ENCODE results near the gene SEMA5B. TPM values are rescaled to one million over a fixed set of nuclear protein-coding genes. Genes with fewer than 3 reads are reported as not detected.

Gene SEMA5B
- total RNA-seq (2021) = not detected in 2 replicates
- percentile 2 among the genes with signal in this experiment for Bru-seq, nascent RNA
- BruChase-seq, experiment 1, labeled RNA remaining after a 2-hour chase = percentile 2 among the genes with signal in this experiment
- percentile 1 among the genes with signal in this experiment for BruChase-seq, experiment 2, labeled RNA remaining after a 6-hour chase
- long read RNA-seq = 0 reads

DNA sequence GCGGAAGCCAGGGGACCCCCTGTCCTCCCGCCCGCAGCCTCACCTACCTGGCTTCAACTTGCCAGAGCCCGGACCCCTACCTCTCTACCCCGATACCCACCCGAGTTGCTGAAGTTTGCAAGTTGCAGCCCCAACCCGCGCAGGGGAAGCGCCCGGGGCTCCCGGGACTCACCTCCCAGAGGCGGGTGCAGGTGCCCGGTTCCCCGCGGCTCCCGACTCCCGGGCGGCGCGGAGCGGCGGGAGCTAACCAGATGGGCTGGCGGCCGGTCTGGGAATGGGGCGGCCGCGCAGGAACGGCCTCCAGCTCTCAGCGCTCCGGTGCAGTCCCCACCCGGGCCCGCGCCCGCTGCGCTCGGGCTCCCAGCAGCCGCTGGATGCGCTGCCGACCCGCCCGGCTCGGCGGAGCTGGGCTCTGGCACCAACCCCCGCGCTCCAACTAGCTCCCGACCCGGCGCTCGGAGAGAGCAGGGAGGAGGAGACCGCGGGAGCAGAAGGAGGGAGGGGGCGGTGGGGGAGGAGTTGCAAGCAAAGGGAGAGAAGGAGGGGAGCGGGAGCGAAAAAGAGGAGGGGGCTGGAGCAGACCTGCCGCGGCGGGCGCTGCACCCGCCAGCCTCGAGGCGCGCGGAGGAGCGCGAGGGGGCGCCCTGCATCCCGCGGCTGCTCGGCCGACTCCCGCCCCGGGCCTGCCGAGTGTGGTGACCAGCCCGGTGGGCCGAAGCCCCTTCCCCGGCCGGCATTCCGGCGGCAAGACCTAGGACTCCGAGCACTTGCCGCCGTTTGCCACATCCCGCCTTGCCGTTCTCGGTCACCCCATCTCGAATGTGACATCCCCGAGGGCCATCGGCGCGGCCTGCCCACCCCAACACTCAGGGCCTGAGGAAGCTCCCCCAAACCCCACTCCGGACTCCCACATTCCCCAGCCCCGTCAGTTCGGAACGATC is at the start of gene SEMA5B:
Gene SEMA5B (minus strand): TSS at position 472 of the 941 bp plus-strand sequence. CDS start 66,500 bp downstream, outside the sequence.
- Histone ChIP-seq H3K9me2 (ENCODE audit: insufficient read depth) (no peaks in the 10 kb centered on the region), H3K4me2 (peak within 1 kb of the TSS; percentile 71), H2AFZ (peak within 1 kb of the TSS; percentile 14; the same call in 1 of the 2 replicates), H3K4me3 (peak within 1 kb of the TSS; percentile 58), H3K36me3 (ENCODE audit: low read depth) (no peaks in the 10 kb centered on the region), H3K27me3 (ENCODE audit: insufficient read depth, low read depth) (peaks cover 63% of the 10 kb centered on the region), H3K27ac (no peak within 1 kb of the TSS), H3K4me1 (replicated peaks; ENCODE audit: insufficient read depth) (peaks cover 4% of the 10 kb centered on the region), H3F3A (ENCODE audit: insufficient read depth, low read depth) (no peaks in the 10 kb centered on the region), H3K9me3 (ENCODE audit: insufficient read depth, low read depth) (no peaks in the 10 kb centered on the region), H3K79me2 (ENCODE audit: low read depth) (no peaks in the 10 kb centered on the region), H4K20me1 (ENCODE audit: insufficient read depth) (no peaks in the 10 kb centered on the region)
- BruUV-seq (replicated peaks) = no TSS peak
- peak in 1 of 2 experiments; percentile 19 for DNase-seq
- ChIA-PET POLR2A (ENCODE audit: unreplicated experiment) (no interaction called here), CTCF (interaction anchor here (0.6 to 2.0 kb wide), 8 partner anchors 13 to 273 kb away, joined by 3 to 14 read pairs (median 3); partner anchors contain the start of gene HSPBAP1)
- intact Hi-C loops (cut with micrococcal nuclease; ENCODE audit: unreplicated experiment) = loop anchor here (1.0 to 10.0 kb wide), 9 partner anchors 84 to 1480 kb away; partner anchors contain the start of genes PARP14 and POLQ
- TF ChIP-seq CTCF (conservative IDR thresholded peaks at IDR 0.05) (no peak), EZH2 (IDR thresholded peaks at IDR 0.05; ENCODE audit: low read depth) (peak; percentile 86; the same call in 1 of the 2 replicates)

GRCh38 chr3:123076496-123077418 is 49.2 kb upstream of the SEMA5B start:
- Histone ChIP-seq H3K9me2 (ENCODE audit: insufficient read depth) (no peaks in the 10 kb centered on the region), H3K4me2 (no peak overlapping the region), H3K27ac (no peak overlapping the region), H3K36me3 (ENCODE audit: low read depth) (0 out of 2 replicates have a peak, but pooled peaks cover 4% of the 10 kb centered on the region), H3F3A (ENCODE audit: insufficient read depth, low read depth) (peaks cover 4% of the 10 kb centered on the region; the same call in 1 of the 2 replicates), H3K4me1 (replicated peaks; ENCODE audit: insufficient read depth) (peaks cover 14% of the 10 kb centered on the region), H4K20me1 (ENCODE audit: insufficient read depth) (peaks cover 25% of the 10 kb centered on the region), H3K79me2 (ENCODE audit: low read depth) (peaks cover 82% of the 10 kb centered on the region), H3K27me3 (ENCODE audit: insufficient read depth, low read depth) (no peaks in the 10 kb centered on the region), H2AFZ (no peak overlapping the region), H3K4me3 (no peak overlapping the region), H3K9me3 (ENCODE audit: insufficient read depth, low read depth) (no peaks in the 10 kb centered on the region)
- POLR2A ChIA-PET (ENCODE audit: unreplicated experiment) = interaction anchor here (0.5 kb wide), 1 partner anchor 194 kb away, joined by 4 read pairs; no protein-coding TSS in a partner anchor
- intact Hi-C loops (cut with micrococcal nuclease; ENCODE audit: unreplicated experiment) = no loop called here
- DNase-seq = no peak
- CTCF ChIA-PET = no interaction called here
- no TSS peak for BruUV-seq (replicated peaks)
- TF ChIP-seq CTCF (conservative IDR thresholded peaks at IDR 0.05) = no peak
- TF ChIP-seq EZH2 (IDR thresholded peaks at IDR 0.05; ENCODE audit: low read depth) = no peak

Data from PC-9 (cell line).